ENCODE measurements around the gene A1CF. TPM values are rescaled to one million over a fixed set of nuclear protein-coding genes. Genes with fewer than 3 reads are reported as not detected.
"Not testable (repeated sequence)": the region's sequence is repeated elsewhere in the genome, so short reads cannot be mapped to it uniquely, and the experiment has no call there.

Gene A1CF, protein sequence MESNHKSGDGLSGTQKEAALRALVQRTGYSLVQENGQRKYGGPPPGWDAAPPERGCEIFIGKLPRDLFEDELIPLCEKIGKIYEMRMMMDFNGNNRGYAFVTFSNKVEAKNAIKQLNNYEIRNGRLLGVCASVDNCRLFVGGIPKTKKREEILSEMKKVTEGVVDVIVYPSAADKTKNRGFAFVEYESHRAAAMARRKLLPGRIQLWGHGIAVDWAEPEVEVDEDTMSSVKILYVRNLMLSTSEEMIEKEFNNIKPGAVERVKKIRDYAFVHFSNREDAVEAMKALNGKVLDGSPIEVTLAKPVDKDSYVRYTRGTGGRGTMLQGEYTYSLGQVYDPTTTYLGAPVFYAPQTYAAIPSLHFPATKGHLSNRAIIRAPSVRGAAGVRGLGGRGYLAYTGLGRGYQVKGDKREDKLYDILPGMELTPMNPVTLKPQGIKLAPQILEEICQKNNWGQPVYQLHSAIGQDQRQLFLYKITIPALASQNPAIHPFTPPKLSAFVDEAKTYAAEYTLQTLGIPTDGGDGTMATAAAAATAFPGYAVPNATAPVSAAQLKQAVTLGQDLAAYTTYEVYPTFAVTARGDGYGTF
- 0.29 TPM for total RNA-seq
- long read RNA-seq, result 0 reads

DNA sequence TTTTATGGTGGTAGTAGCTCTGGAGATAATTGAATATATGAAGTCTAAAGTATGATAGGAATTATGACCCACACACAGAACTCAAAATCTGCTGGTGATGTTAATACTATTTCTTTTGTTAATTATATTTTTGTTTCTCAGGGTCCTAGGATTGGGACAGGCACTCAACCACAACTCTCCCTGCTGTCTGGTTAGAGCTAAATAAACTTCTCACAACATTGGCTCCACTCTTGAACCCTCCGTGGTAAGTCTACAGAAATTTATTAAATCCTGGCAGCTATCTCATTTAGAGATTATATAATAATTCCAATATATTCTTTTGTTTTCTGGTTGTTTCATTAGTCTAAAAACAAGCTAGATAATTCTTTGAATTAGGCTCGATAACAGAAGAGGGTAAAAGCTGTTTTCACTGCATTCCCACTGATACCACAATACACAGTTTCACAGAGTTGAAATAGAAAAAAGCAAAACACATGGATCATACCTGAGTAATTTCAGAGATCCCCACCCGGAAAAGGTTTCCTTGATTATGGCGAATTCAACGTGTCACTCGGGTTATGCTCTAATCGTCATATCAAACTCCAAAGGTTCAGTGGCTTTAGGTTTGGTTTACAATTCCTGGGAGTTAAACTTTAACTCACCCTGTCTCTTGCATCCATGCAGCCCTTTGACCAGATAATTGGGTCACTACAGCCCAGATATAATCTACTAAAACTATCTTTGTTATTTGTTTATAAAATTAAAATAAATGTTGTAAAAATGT is at the start of gene A1CF:
TSS of gene A1CF (minus strand) at position 531 of the 763 bp plus-strand sequence. CDS start 25,687 bp downstream, outside the sequence.
- no peak for DNase-seq (ENCODE audit: low spot score)

DNA sequence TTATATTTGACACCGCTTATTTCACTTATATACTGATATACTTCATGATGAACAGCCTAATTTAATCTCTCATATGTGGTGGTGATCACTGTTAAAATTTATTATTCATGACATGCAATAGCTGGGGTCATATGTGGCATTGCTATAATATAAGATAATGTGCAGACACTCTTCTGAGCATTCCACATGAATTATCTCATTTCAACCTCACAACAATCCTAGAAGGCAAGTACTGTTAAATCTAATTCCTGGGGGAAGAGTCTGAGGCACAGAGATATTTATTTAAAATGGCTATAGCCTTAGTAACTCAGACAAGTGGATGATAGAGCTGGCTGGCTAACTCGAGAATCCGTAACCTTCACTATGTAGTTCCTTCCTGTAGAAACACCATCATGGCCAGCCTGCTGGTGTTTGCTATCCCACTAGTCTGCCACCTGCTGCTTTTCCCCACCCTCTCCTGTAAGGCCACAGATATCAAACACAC is 46.6 kb upstream of the A1CF start:
- no peak for DNase-seq (ENCODE audit: low spot score)

DNA sequence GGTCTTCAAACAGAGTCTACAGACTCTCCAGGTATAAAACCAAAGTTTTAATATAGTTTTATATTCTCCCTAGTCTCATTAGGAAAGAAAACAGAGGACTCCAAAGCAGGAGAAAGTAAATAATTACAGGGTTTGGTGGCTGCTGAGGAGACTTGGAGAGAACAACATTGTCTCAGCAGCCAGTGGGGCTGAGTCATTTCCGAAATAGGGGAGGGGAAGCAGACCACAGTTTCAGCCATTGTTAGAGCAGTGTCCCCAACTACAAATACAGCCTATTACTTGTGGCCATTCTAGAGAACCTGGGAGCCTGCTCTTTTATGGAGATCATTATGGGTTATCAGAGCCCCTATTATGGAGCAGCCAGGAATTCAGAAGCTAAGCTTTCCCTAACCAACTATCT is 44.2 kb upstream of the A1CF start:
- DNase-seq (ENCODE audit: low spot score), result no peak

GRCh38 chr10:50928190-50928552 is 42.7 kb upstream of the A1CF start:
- DNase-seq (ENCODE audit: low spot score), result no peak

GRCh38 chr10:50927522-50928189 is 42.2 kb upstream of the A1CF start:
- no peak for DNase-seq (ENCODE audit: low spot score)

- not testable (repeated sequence) for DNase-seq (ENCODE audit: low spot score)
These were observed 38.0 kb upstream of the A1CF start for GRCh38 chr10:50923471-50923870.

GRCh38 chr10:50919010-50919409 is 33.6 kb upstream of the A1CF start:
- no peak for DNase-seq (ENCODE audit: low spot score)

GRCh38 chr10:50918529-50918928 is 33.1 kb upstream of the A1CF start:
- DNase-seq (ENCODE audit: low spot score), result no peak

DNA sequence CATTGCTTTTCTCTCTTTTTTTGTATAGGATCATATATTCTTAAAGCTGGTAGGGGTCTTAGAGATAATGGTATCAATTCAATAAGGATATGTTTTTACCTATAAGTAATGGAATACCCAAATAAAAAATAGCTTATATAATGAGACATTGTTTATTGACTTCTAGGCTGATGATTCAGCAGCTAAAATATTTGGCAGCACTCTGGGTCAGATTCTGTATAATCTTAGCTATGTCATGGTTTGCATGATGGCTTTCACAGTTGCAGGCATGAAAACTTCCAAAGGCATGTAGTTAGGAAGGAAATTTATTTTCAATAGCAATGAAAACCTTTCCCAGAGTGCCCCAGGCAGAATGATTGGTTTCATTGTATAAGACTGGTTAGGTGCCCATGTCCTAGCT is 32.1 kb upstream of the A1CF start:
- DNase-seq (ENCODE audit: low spot score), result no peak

- DNase-seq (ENCODE audit: low spot score), result no peak
These were observed 24.0 kb upstream of the A1CF start for GRCh38 chr10:50909334-50910014.

DNA sequence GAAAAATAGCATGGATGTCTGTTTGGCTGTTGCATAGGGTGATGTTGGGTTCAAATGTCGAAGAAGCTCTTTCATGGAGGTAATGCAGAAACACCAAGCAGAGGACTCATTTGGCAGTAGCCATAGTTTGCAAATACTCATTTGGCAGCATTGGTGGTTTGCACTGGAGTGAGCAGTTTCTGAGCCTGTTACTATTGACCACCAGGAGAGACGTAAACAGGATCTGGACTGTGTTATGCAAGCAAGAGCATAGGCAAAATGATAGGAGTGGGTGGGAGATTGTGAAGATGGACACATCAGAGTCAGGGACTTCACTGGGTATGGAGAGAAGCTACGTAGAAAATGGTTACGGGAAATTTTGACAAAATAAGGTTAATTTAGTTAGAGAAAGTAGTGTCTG is 22.9 kb upstream of the A1CF start:
- no peak for DNase-seq (ENCODE audit: low spot score)

DNA sequence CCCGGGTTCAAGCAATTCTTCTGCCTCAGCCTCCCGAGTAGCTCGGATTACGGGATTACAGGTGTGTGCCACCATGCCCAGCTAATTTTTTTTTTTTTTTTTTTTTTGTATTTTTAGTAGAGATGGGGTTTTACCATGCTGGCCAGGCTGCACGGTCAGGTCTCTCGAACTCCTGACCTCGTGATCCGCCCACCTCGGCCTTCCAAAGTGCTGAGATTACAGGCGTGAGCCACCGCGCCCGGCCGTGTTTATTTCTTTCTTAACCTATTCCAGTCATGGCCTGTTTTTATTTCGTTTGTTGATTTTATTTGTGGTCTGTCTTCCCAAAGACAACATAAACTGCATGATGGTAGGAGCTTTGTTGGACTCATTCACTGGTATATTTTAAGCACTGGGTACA is 20.4 kb upstream of the A1CF start:
- not testable (repeated sequence) for DNase-seq (ENCODE audit: low spot score)

GRCh38 chr10:50896721-50897120 is 11.3 kb upstream of the A1CF start:
- DNase-seq (ENCODE audit: low spot score), result no peak

GRCh38 chr10:50894312-50894711 is 8.9 kb upstream of the A1CF start:
- no peak for DNase-seq (ENCODE audit: low spot score)

- no peak for DNase-seq (ENCODE audit: low spot score)
These were observed 7.0 kb upstream of the A1CF start for GRCh38 chr10:50892467-50892866.

GRCh38 chr10:50884302-50884701 is 1.1 kb downstream of the A1CF start:
- DNase-seq (ENCODE audit: low spot score), result no peak

DNA sequence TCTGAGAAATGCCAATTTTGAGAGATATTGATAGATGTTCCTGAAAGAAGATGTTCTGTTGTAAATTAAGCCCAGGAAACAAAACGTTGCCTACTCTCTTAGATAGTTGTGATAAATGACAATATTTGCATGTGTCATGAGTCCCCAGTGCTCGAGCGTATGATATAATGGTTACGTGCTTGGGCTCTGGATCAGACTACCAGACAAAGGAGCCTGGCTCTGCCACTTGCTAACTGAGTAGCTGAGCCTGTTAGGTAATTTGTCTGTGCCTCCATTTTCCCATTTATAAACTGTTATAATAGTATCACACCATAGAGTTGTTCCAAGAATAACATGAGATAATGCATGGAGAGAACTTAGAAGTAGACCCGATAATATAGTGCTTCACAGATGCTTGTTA is 1.8 kb downstream of the A1CF start:
- no peak for DNase-seq (ENCODE audit: low spot score)

DNA sequence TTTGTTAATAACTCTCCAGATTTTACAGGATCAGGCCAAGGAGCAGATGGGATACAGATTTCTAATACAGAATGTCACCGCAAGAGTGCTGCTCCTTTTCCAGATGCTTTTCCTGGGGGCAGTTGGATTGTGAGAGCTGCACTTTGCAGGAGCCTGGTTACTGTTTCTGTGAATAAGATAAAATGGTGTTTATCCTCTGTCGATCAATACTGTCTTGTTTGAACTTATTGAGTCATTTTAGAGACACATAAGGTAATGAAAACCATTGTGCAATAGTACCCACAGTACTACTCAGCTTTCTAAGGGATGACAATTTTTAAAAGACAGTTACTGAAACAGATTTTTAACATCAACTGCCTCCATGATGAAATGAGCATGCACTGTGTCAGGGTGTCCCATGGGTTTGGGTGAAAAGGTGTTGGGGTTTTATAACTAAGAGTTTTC is 2.9 kb downstream of the A1CF start:
- DNase-seq (ENCODE audit: low spot score), result no peak

DNA sequence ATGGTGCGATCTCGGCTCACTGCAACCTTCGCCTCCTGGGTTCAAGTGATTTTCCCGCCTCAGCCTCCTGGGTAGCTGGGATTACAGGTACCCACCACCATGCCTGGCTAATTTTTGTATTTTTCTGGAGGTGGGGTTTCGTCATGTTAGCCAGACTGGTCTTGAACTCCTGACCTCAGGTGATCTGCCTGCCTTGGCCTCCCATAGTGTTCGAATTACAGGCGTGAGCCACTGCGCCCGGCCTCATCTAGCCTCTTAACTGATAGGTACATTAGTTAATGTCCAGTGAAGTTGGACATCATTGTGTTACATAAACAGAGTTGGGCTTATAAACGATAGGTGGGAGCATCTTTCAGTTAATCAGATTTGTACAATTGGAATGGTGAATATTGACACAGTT is 4.4 kb downstream of the A1CF start:
- DNase-seq (ENCODE audit: low spot score), result not testable (repeated sequence)

- no peak for DNase-seq (ENCODE audit: low spot score)
These were observed 9.0 kb downstream of the A1CF start for GRCh38 chr10:50876429-50876828.

- no peak for DNase-seq (ENCODE audit: low spot score)
These were observed 10.7 kb downstream of the A1CF start for GRCh38 chr10:50874723-50875122.
